AG04450 (cell line): ENCODE results near the gene OSBPL10. TPM values are rescaled to one million over a fixed set of nuclear protein-coding genes. Genes with fewer than 3 reads are reported as not detected.
A peak's percentile ranks its signal among the peaks of the same experiment; 100 is the strongest.

Experiments
- CTCF ChIA-PET: fragments of 300-600, 350-600 bp; formaldehyde crosslinking; extraction: SDS; loops from one replicate; lab custom pipeline; 2022; ENCODE audit warnings: antibody characterized with exemption, inconsistent platforms; lab: Charles Lee
- POLR2A ChIA-PET: fragments of 350-600 bp; formaldehyde crosslinking; extraction: SDS; loops from one replicate; lab custom pipeline; 2021; ENCODE audit warnings: antibody characterized with exemption, inconsistent platforms; lab: Yijun Ruan, JAX
- DNase-seq: peaks from one replicate; pipeline ENCODE4 v3.0.0-alpha.2; 2011; ENCODE audit warnings: low read depth, low spot score
- H3K27ac ChIP-seq: one replicate; pipeline ENCODE4 v1.5.1; 2012; ENCODE audit warnings: low read depth, low read length, control low read depth
- H3K27me3 ChIP-seq: one replicate; pipeline ENCODE4 v1.6.0; 2012; ENCODE audit warnings: low read length; ENCODE audit not compliant: control insufficient read depth, insufficient read depth
- H3K4me3 ChIP-seq: 2 replicates; pipeline ENCODE4 v1.5.1; 2011; ENCODE audit warnings: mild to moderate bottlenecking, low read depth, low read length, control low read depth
- H3K9me3 ChIP-seq: 2 replicates; pipeline ENCODE4 v1.5.1; 2012; ENCODE audit warnings: low read length; ENCODE audit not compliant: control insufficient read depth, insufficient read depth
- polyA plus RNA-seq: library from polyadenylated mRNA; depleted of rRNA; stranded (reverse); fragments of >200 nt; gene quantifications from 2 replicates; pipeline ENCODE4 v1.2.3, GENCODE V29; 2011
- TF ChIP-seq, protein P1 (sequence below): IDR thresholded peaks from 2 replicates; pipeline ENCODE4 v1.5.1; 2011; ENCODE audit warnings: low read depth, low read length, control low read depth, inconsistent platforms

OSBPL10 gene
- polyA plus RNA-seq, 1 experiment: 13.2 TPM

GRCh38 chr3:31841515-31841914 is 139.5 kb downstream of the OSBPL10 start:
- Histone ChIP-seq H3K27ac (no peak overlapping the region), H3K9me3 (no peaks in the 10 kb centered on the region), H3K27me3 (no peaks in the 10 kb centered on the region), H3K4me3 (no peak overlapping the region)
- TF ChIP-seq, protein P1, sequence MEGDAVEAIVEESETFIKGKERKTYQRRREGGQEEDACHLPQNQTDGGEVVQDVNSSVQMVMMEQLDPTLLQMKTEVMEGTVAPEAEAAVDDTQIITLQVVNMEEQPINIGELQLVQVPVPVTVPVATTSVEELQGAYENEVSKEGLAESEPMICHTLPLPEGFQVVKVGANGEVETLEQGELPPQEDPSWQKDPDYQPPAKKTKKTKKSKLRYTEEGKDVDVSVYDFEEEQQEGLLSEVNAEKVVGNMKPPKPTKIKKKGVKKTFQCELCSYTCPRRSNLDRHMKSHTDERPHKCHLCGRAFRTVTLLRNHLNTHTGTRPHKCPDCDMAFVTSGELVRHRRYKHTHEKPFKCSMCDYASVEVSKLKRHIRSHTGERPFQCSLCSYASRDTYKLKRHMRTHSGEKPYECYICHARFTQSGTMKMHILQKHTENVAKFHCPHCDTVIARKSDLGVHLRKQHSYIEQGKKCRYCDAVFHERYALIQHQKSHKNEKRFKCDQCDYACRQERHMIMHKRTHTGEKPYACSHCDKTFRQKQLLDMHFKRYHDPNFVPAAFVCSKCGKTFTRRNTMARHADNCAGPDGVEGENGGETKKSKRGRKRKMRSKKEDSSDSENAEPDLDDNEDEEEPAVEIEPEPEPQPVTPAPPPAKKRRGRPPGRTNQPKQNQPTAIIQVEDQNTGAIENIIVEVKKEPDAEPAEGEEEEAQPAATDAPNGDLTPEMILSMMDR: no peak
- no peak for DNase-seq
- CTCF ChIA-PET: interaction anchor here (1.1 kb wide), 1 partner anchor 303 kb away, joined by 3 read pairs; no protein-coding TSS in a partner anchor
- POLR2A ChIA-PET: no interaction called here

DNA sequence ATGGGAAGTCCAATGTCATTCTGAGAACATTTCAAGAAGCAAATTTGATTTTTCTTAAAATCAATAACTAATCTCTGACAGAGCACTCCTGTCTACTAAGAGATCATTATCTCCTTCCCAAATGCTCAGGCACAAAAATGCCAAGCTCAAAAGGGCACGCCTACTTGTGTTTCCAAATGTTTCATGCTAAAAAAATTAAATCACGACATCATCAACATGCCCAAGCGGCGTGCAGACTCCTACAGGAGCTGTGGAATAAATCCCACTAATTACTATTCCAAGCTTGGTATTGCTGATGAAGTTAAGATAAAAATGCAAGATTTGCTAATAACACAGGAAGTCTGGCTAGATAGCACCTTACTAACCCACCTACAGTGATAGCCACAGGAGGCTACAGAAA is 140.8 kb downstream of the OSBPL10 start:
- no peak overlapping the region for H3K4me3 ChIP-seq
- TF ChIP-seq, protein P1: no peak
- no peaks in the 10 kb centered on the region for H3K27me3 ChIP-seq
- DNase-seq: no peak
- POLR2A ChIA-PET: no interaction called here
- no peaks in the 10 kb centered on the region for H3K9me3 ChIP-seq
- H3K27ac ChIP-seq: no peak overlapping the region
- CTCF ChIA-PET: interaction anchor here (0.7 kb wide), 1 partner anchor 72 kb away, joined by 3 read pairs; no protein-coding TSS in a partner anchor

DNA sequence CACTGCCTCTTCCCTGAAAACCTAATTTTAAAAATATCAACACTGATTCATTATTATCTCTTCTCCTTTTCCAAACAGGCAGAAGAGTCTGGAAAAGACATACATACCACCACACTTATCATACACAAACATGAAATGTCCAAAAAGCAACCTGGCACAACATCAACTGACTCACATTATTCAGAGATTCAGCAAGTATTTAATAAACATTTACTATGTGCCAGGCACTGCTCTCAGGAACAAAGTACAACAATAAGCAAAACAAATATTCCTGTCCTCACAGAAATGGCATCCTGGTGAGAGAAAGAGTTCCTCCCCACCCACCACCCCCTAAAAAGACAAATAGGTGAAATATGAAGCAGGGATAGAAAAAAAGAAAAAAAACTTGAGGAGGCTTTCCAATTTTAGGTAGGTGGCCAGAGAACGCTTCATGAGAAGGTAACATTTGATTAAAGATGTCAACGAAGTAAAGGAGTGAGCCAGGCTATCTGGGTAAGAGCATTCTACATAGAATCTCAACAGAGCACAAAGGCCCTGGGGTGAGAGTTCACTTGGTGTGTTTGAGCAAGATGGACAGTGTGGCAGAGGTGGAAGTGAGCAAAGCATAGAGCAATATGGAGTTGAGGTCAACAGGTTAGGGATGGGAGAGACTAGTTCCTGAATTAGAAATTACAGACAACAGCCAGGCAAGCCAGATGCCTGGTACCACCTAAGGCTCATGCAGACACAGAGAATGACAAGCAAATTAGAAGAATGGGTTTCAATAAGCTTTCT is 141.7 kb downstream of the OSBPL10 start:
- H3K27ac ChIP-seq: no peak overlapping the region
- no peaks in the 10 kb centered on the region for H3K27me3 ChIP-seq
- ChIA-PET POLR2A (no interaction called here), CTCF (interaction anchor here (0.8 to 0.9 kb wide), 2 partner anchors 71 to 228 kb away, joined by 3 to 4 read pairs; no protein-coding TSS in a partner anchor)
- DNase-seq: peak; percentile 4
- H3K9me3 ChIP-seq: no peaks in the 10 kb centered on the region
- H3K4me3 ChIP-seq: no peak overlapping the region
- TF ChIP-seq, protein P1: no peak

- H3K9me3 ChIP-seq: no peaks in the 10 kb centered on the region
- TF ChIP-seq, protein P1: no peak
- CTCF ChIA-PET: interaction anchor here (0.8 kb wide), 1 partner anchor 183 kb away, joined by 3 read pairs; no protein-coding TSS in a partner anchor
Measured at GRCh38 chr3:31836131-31837075, 144.7 kb downstream of the OSBPL10 start.

More at GRCh38 chr3:31836131-31837075, 144.7 kb downstream of the OSBPL10 start:
- no peaks in the 10 kb centered on the region for H3K27me3 ChIP-seq
- no peak overlapping the region for H3K4me3 ChIP-seq
- POLR2A ChIA-PET: no interaction called here
- no peak for DNase-seq
- H3K27ac ChIP-seq: no peak overlapping the region
